GM18873 (cell line): ENCODE measurements around the gene FOXK1.
"Not testable (repeated sequence)": the region's sequence is repeated elsewhere in the genome, so short reads cannot be mapped to it uniquely, and the experiment has no call there.

Source experiments
- ATAC-seq: cut with Tn5 transposase; IDR thresholded peaks from one replicate; pipeline ENCODE4 v1.9.1; 2021; ENCODE audit warnings: mild to moderate bottlenecking, moderate library complexity, moderate number of reproducible peaks; ENCODE audit not compliant: unreplicated experiment, low FRiP score

FOXK1 gene

GRCh38 chr7:4681886-4682620 lies at the start of gene FOXK1:
Gene FOXK1, plus strand, starts transcription at chr7:4682295. Its CDS starts 14 bp downstream, at chr7:4682309.
- peak; percentile 39 for ATAC-seq

GRCh38 chr7:4633012-4633411 lies 49.1 kb upstream of the FOXK1 start:
- ATAC-seq: no peak

DNA sequence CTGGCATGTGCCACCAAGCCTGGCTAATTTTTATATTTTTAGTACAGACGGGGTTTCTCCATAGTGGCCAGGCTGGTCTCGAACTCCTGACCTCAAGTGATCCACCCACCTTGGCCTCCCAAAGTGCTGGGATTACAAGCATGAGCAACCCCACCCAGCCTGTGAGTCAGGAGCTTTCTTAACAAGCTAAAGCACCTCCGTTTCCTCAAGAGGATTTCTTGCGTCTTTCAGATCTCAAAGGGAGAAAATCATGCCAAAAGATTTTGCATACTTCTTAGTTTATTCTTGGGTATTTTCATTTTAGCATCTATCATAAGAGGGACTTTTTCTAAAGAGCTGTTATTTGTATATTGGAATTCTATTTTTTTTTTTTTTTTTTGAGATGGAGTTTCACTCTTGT lies 47.9 kb upstream of the FOXK1 start:
- ATAC-seq: no peak

DNA sequence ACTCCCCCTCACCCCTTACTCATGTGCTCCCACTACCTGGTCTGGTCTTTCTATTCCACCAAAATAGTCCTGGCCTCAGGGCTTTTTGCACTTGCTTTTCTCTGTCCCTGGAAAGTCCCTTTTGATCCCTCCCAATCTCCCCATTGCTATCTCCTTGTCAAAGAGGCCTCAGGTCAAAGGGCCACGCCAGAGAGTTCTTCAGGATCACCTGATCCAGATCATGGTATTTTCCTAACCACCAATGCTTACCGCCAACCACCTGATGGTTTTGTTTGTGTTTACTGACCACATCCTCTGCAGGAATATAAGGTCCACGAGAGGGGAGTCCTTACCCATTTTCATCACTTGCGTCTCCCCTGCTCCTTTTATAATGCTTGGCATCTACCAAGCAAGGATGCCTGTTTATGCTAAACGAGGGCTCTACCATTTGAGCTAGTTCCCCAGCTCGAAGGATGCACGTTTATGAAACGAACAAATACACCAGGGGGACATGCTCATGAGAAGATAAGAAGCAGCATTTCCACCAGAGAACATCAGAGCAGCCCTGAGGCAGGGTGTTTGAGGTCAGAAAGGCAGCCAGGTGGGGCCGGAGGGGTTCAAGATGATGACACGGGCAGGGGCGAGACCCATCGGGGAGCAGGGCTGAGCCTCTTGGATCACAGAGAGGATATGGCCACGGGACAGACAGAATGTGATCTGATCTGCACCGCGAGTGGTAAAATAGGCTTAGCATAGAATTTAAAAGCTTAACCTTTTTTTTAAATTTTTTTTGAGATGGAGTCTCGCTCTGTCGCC lies 43.1 kb upstream of the FOXK1 start:
- ATAC-seq: no peak

DNA sequence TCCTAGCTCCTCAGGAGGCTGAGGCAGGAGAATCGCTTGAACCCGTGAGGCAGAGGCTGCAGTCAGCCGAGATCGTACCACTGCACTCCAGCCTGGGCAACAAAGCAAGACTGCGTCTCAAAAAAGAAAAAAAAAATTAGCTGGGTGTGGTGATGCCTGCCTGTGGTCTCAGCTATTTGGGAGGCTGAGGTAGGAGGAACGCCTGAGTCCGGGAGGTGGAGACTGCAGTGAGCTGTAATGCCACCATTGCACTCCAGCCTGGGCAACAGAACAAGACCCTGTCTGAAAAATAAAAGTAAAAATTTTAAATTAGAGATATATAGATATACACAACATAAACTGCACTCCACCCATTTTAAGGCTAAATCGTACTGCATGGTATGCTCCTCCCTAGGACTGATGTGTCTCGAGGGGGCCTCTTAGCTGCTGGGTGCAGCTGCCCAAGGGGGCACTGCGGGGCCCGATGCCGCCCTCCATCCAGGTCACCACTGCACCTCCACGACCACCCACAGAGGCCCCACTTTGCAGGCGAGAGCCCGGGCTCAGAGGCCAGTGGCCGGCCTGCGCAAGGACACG lies 40.9 kb upstream of the FOXK1 start:
- ATAC-seq: no peak

DNA sequence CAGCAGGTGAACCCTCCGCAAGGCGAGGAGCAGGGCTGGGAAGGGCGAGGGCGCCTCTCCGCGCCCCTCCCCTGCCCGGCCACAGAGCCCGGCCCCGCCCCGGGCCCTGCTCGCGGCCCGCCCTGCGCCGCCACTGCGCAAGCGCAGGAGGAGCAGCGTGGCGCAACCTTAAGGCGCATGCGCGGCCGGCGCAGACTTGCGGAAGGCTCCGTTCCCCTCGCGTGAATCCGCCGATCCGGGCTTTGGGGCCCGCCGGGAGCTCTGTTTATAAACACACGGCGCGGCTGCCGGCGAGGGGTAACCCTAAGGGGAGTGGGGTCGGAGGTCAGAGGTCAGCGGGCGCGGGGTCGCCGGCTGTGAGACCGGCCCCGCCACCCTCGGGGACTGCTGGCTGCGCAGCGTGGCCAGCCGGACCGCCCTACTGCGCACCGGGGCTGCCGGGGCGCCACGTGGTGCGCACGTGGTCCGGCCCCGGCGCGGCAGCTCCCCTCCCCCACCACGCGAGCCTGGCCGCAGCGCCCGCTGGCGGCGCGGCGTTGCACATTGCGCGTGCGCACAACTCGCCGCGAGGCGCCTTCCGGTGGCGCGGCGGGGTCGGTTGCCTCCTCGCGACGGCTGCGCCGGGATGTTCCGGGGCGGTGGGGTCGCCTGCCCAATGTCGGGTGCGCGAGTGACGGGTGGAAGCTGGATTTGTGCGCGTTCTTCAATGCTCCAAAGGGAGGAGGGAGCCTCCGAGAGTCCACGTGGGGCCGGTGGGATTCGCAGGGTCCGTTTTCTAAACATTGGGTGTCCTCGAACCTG lies 40.2 kb upstream of the FOXK1 start:
- peak; percentile 68 for ATAC-seq

GRCh38 chr7:4642468-4643203 lies 39.5 kb upstream of the FOXK1 start:
- ATAC-seq: no peak

- not testable (repeated sequence) for ATAC-seq
Measured at GRCh38 chr7:4643204-4643471, 39.0 kb upstream of the FOXK1 start.

- no peak for ATAC-seq
Measured at GRCh38 chr7:4645246-4645645, 36.8 kb upstream of the FOXK1 start.

DNA sequence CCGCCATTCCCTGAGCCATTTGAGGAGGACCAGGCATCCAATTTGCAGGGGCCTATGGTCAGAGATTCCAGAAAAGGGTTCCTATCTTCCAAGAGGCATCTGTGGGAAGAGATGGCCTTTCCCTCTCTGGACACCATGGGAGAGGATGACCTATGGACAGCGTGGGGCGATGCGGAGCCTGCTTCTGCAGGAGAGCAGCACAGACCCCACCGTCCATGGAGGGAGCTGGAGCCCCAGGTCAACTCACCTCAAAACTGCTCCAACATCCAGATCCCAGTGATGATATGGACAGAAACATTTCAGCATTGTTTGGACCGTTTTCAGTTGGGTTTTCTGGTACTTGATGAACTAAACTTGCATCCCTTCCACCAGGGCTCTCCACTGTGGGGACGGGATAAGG lies 34.0 kb upstream of the FOXK1 start:
- ATAC-seq: no peak

GRCh38 chr7:4650433-4651047 lies 31.6 kb upstream of the FOXK1 start:
- no peak for ATAC-seq

DNA sequence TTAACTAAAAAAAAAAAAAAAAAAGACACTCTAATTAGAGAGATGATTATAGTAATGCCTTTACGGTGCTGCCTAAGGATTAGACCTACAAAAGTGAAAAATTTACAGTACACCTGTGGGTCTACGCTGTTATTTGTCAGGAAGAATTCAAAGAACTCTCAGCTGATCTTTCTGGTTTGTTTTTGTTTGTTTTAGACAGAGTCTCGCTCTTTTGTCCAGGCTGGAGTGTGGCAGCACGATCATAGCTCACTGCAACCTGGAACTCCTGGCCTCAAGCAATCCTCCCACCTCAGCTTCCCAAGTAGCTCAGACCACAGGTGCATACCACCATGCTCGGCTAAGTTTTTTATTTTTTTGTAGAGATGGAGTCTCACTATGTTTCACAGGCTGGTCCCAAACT lies 28.3 kb upstream of the FOXK1 start:
- no peak for ATAC-seq

DNA sequence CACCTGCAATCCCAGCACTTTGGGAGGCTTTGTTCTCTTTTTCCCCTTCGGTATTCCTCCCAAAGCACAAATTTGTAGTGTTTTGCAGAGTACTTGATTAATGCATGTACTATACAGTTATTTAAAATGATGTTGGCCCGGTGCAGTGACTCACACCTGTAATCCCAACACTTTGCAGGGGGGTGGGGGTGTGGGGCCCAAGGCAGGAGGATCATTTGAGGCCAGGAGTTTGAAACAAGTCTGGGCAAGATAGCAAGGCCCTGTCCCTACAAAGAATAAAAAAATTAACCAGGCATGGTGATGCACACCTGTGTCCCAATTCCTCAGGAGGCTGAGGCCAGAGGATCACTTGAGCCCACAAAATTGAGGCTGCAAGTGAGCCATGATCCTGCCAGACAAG lies 26.8 kb upstream of the FOXK1 start:
- no peak for ATAC-seq

DNA sequence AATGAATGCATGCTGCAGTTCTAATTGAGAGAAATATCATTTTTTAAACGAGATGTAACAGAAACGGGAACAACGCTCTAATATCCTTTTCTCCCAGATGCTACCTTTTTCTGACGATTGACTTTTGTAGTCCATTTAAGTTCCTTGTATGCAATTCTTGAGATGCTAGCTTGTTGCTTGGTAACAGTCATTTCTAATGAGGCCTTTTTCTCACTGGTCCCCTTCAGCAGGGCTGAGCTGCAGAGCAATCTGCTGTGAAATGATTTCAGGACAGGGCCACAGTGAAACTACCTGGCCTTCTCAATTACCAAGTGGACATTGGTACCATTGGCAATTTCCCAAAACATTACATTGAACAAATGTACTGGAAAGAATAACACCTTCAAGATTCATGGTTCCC lies 26.2 kb upstream of the FOXK1 start:
- ATAC-seq: no peak

GRCh38 chr7:4657640-4658417 lies 24.3 kb upstream of the FOXK1 start:
- no peak for ATAC-seq

GRCh38 chr7:4659551-4660286 lies 22.4 kb upstream of the FOXK1 start:
- no peak for ATAC-seq

DNA sequence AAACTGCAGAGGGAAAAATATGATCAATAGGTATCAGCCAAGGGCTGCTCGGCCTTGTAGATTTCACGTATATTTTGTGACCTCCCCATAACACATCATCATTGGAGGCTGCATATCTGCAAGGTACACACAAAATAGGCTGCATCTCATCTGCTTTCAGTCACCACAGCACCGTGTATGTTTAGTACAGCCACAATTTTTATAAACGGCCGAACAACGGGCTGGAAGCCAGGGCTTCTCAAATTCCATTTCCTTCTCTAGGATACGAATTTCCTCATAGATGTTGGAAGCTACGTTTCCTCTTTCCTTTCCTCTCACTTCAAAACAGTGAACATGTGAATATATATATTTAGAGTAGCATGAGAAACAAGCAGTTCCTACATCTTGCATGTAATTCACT lies 20.2 kb upstream of the FOXK1 start:
- no peak for ATAC-seq

DNA sequence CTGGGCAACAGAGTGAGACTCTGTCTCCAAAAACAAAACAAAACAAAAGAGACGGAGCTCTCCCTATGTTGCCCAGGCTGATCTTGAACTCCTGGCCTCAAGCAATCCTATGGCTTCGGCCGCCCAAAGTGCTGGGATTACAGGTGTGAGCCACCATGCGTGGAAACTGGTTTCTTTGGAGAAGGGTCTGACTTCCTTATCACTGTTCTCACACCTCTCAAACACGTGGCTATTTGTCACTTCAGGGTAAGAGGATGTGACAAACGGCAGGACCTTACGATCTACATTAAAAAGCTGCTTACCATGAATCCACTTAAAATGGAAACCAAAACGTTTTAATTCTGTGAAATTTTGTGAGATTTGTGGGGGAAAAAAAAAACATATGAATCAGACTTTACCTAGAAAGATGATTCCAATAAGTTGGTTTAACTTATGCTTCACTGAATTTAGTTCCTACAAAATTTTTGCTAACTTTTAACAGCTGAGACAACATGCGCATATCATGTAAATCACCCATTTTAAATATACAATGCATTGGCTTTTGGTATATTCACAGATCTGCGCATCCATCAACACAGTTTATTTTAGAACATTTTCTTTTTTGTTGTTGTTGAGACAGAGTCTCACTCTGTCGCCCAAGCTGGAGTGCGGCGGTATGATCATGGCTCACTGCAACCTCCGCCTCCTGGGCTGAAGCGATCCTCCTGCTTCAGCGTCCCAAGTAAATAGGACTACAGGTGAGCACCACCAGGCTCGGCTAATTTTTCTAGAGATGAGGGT lies 18.7 kb upstream of the FOXK1 start:
- no peak for ATAC-seq
